Heart right ventricle (tissue), 16 donors: Measurements from ENCODE around the gene MFN2. TPM values are rescaled to one million over a fixed set of nuclear protein-coding genes. Genes with fewer than 3 reads are reported as not detected.
A peak's percentile ranks its signal among the peaks of the same experiment; 100 is the strongest.

Experiments used
- ATAC-seq, 8 donors: fragments of 200-7000 bp; cut with Tn5 transposase; one replicate each; pipeline ENCODE4 v1.9.1; 2020; ENCODE audit warnings: mild to moderate bottlenecking in 8 of 8, moderate library complexity in 8 of 8, moderate number of reproducible peaks in 1 of 8
- DNase-seq, 2 donors: peaks; one replicate each; pipeline ENCODE4 v3.0.0-alpha.2; 2020
- H3K27ac ChIP-seq, 10 donors: fragments of 200-600 bp; sonication (generic) in 2 of 10; one replicate each; pipeline versions ENCODE4 v1.5.0 to v1.8.0; 2020 to 2022; ENCODE audit warnings: mild to moderate bottlenecking in 3 of 10
- H3K27me3 ChIP-seq, 7 donors: fragments of 200-600 bp; one replicate each; pipeline ENCODE4 v1.8.0; 2021 to 2022; ENCODE audit warnings: mild to moderate bottlenecking in 2 of 7
- H3K36me3 ChIP-seq, 9 donors: fragments of 200-600 bp; sonication (generic) in 1 of 9; one replicate each; pipeline versions ENCODE4 v1.5.0 to v1.8.0; 2020 to 2022; ENCODE audit warnings: mild to moderate bottlenecking in 2 of 9
- H3K4me1 ChIP-seq, 9 donors: fragments of 200-600 bp; sonication (generic) in 1 of 9; one replicate each; pipeline versions ENCODE4 v1.5.0 to v1.8.0; 2020 to 2022; ENCODE audit warnings: mild to moderate bottlenecking in 4 of 9
- H3K4me3 ChIP-seq, 10 donors: fragments of 200-600 bp; sonication (generic) in 2 of 10; one replicate each; pipeline versions ENCODE4 v1.5.0 to v1.8.0; 2020 to 2022; ENCODE audit warnings: mild to moderate bottlenecking in 7 of 10, moderate library complexity in 2 of 10
- H3K9me3 ChIP-seq, 11 donors: fragments of 200-600 bp in 10 of 11; sonication (generic) in 2 of 11; one replicate each; pipeline versions ENCODE4 v1.5.0 to v1.8.0; 2013 to 2022; ENCODE audit warnings: mild to moderate bottlenecking in 2 of 11, control low read depth in 1 of 11, moderate library complexity in 1 of 11
- WGBS, 2 donors: extraction: QIAGEN DNeasy Blood & Tissue Kit; methylation state at CpG; one replicate each; pipeline ENCODE4 v1.1.7; 2013; ENCODE audit warnings: inconsistent platforms in 1 of 2; 5-methylcytosine and 5-hydroxymethylcytosine counted together
- intact Hi-C, 10 donors: fragments of 100-400 bp; cut with DNase I; formaldehyde crosslinking; loops; one replicate each; pipeline versions ENCODE4 v1.11.1 to v1.14.2; 2022
- polyA plus RNA-seq, 2 donors: library from polyadenylated mRNA; stranded (reverse); fragments of 200-250 nt; gene quantifications; one replicate each; pipeline ENCODE4 v1.2.3, GENCODE V29; 2013
- total RNA-seq, 10 donors: library from RNA; stranded (reverse); fragmentation: NEBNext Ultra II Directional in 3 of 10; extraction: Animal tissue kit (Norgen Biotek cat#: 25700) in 3 of 10; gene quantifications; one replicate each; pipeline versions ENCODE4 v1.2.1 to v1.2.4, GENCODE V29; 2021 to 2023
- TF ChIP-seq, protein P1 (sequence below), 9 donors: fragments of 200-600 bp; sonication (generic) in 2 of 9; IDR thresholded peaks; one replicate each; pipeline versions ENCODE4 v1.5.0 to v1.8.0; 2021 to 2022; ENCODE audit warnings: antibody characterized with exemption in 9 of 9, mild to moderate bottlenecking in 5 of 9, moderate library complexity in 1 of 9
- donor health status: Arrhythmogenic right ventricular cardiomyopathy.
- donor health status: ischemic (EF 13 %, LVEDD 7.1; RV severe dilation, severe dysfunction).
- donor health status: healthy with polysubstance abuse.
- donor health status: DM: no; HTN: yes; CAD: no.
- donor health status: DM: no; HTN: no; CAD: no.
- donor health status: ischemic (EF 25% LVEDD 6.9; RV normal size, moderate dysfunction).
- donor health status: ischemic (EF 25% LVEDD 5.7; RV mildly dilated, moderate dysfunction).
- donor health status: healthy.
- donor health status: DM: yes; HTN: yes; CAD: no.
- donor health status: Ischemic cardiomyopathy.
- donor health status: ischemic (EF 35%, LVEDD 5.7; RV mildly dilated, moderate dysfunction).
- donor health status: nonischemic (EF 11% LVEDD 7.7; RV severe dilation, severe dysfunction).
- donor health status: DM: yes; HTN: yes; CAD: no.
- donor health status: PGD.
- donor health status: ischemic (EF 29% LVEDD 5.4; RV normal size, mild dysfunction).
- donor health status: nonischemic (EF 23%, LVEDD 6.1; RV moderate dilation, normal function).

The MFN2 gene
- total and polyA plus RNA-seq, 12 donors = 154 to 1,066 (median 738) TPM

DNA sequence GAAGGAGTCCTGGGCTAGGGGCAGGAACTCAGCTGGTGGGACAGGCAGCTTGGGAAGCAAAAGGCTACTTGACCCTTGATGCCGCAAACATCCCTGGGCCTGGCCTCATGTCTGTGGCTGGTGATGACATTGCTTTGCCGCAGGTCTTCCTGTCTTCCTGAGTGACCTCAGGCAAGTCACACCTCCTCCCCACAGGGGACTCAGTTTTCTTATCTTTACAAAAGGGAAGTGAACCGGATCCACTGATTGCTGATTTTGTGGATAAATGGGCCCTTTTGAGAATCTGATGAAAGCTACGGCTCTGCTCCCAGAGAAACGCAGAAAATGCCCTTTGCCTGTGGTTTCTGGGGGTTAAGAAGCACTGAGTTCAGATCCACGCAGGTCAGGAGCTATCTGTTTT, 25.0 kb upstream of the MFN2 start:
- Histone ChIP-seq H3K36me3 (peaks cover 0 to 100% (median 49%) of the 10 kb centered on the region in 9 donors), H3K27ac (peak overlapping the region in 1 of 10 donors; percentile 21), H3K4me3 (no peak overlapping the region), H3K9me3 (no peaks in the 10 kb centered on the region), H3K4me1 (peaks cover 0 to 15% (median 0%) of the 10 kb centered on the region in 9 donors), H3K27me3 (no peaks in the 10 kb centered on the region)
- WGBS, 2 donors = 81 to 84% methylated on average over 6 of the region's 6 CpGs
- DNase-seq (no peak), ATAC-seq (no peak)
- intact Hi-C loops = no loop called here
- TF ChIP-seq, protein P1, sequence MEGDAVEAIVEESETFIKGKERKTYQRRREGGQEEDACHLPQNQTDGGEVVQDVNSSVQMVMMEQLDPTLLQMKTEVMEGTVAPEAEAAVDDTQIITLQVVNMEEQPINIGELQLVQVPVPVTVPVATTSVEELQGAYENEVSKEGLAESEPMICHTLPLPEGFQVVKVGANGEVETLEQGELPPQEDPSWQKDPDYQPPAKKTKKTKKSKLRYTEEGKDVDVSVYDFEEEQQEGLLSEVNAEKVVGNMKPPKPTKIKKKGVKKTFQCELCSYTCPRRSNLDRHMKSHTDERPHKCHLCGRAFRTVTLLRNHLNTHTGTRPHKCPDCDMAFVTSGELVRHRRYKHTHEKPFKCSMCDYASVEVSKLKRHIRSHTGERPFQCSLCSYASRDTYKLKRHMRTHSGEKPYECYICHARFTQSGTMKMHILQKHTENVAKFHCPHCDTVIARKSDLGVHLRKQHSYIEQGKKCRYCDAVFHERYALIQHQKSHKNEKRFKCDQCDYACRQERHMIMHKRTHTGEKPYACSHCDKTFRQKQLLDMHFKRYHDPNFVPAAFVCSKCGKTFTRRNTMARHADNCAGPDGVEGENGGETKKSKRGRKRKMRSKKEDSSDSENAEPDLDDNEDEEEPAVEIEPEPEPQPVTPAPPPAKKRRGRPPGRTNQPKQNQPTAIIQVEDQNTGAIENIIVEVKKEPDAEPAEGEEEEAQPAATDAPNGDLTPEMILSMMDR (IDR thresholded peaks at IDR 0.05) = no peak

DNA sequence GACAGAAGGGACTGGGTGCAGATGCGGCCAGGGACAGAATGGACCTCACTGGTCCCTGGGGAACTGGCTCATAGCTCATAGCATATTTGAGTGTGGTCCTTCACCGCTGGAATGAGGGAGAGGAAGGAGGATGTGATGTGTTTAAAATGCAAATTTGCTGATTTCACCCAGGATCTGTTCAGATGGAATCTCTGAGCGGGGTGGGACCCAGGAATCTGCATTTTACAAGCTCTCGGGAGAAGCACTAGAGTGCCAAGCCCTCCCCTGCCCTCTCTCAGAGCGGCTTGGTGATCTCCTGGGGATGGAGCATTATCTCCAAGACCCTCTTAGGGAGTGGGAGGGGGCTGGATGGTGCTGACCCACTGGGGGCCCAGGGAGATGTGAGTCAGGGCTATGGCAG, 22.8 kb upstream of the MFN2 start:
- intact Hi-C loops = no loop called here
- Histone ChIP-seq H3K36me3 (peaks cover 0 to 100% (median 53%) of the 10 kb centered on the region in 9 donors), H3K27me3 (no peaks in the 10 kb centered on the region), H3K4me3 (no peak overlapping the region), H3K9me3 (no peaks in the 10 kb centered on the region), H3K27ac (no peak overlapping the region), H3K4me1 (peaks cover 0 to 17% (median 0%) of the 10 kb centered on the region in 9 donors)
- WGBS, 2 donors = 84 to 91% methylated on average over 5 of the region's 5 CpGs
- peak in 2 of 8 donors; percentile 8 to 22 for ATAC-seq
- TF ChIP-seq, protein P1 (IDR thresholded peaks at IDR 0.05) = no peak
- DNase-seq = no peak

DNA sequence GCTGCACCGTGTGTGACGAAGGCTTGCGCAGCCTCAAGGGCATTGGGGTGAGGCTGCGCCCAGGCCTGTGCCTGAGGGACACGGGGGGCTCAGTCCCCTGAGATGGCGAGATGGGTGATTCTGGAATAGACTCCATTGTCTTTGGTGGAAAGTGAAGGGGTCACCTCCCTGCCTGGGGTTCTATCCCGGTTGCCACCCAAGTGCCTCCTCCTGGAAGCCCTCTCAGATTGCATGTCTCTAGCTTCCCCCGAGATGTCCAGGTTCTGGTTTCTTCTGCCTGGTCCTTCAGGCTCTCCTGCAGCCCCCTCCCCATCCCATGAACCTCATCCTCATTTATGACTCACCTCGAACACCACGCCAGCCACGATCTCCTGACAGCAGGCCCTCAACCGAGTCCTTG, 22.3 kb upstream of the MFN2 start:
- TF ChIP-seq, protein P1 (IDR thresholded peaks at IDR 0.05) = no peak
- Histone ChIP-seq H3K4me3 (no peak overlapping the region), H3K27ac (no peak overlapping the region), H3K27me3 (no peaks in the 10 kb centered on the region), H3K9me3 (no peaks in the 10 kb centered on the region), H3K4me1 (peaks cover 0 to 17% (median 0%) of the 10 kb centered on the region in 9 donors), H3K36me3 (peaks cover 0 to 100% (median 52%) of the 10 kb centered on the region in 9 donors)
- ATAC-seq = no peak
- intact Hi-C loops = no loop called here
- WGBS, 2 donors = 93 to 96% methylated on average over 12 of the region's 12 CpGs
- DNase-seq = no peak

DNA sequence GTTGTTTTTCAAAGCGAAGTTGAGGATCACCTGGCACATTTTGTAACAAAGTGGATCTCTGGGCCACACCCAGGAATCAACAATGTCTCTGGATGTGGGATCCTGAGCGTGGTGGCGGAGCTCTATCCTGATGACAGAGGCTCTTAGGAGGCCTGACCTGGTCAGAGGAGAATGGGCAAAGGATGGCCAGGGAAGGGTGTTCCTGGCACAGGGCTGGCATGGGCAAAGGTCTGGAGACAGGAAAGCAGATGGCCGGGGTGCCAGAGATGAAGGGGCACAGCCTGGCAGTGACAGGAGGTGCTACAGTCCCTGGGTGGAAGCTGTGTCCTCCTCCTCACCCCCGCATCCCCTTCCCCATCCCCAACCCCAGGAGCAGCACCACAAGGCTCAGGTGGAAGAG, 20.0 kb upstream of the MFN2 start:
- Histone ChIP-seq H3K36me3 (peaks cover 0 to 100% (median 58%) of the 10 kb centered on the region in 9 donors), H3K27ac (peak overlapping the region in 3 of 10 donors; percentile 0 to 82 (median 16)), H3K4me1 (peaks cover 0 to 17% (median 0%) of the 10 kb centered on the region in 9 donors), H3K9me3 (no peaks in the 10 kb centered on the region), H3K27me3 (no peaks in the 10 kb centered on the region), H3K4me3 (no peak overlapping the region)
- DNase-seq (no peak), ATAC-seq (no peak)
- TF ChIP-seq, protein P1 (IDR thresholded peaks at IDR 0.05) = no peak
- 95 to 96% methylated on average over 5 of the region's 5 CpGs for WGBS, 2 donors
- intact Hi-C loops = loop anchor here in 5 of 10 donors (5.0 to 10.0 kb wide), 4 partner anchors 45 to 1098 kb away; partner anchors contain the start of gene NPPA (in 1 of the 5)
